HG03108 (cell line): ENCODE results near the gene CISD3.

Experiments
- ATAC-seq: cut with Tn5 transposase; IDR thresholded peaks from one replicate; pipeline ENCODE4 v1.9.1; 2021; ENCODE audit warnings: moderate library complexity; ENCODE audit not compliant: unreplicated experiment

The CISD3 gene, protein sequence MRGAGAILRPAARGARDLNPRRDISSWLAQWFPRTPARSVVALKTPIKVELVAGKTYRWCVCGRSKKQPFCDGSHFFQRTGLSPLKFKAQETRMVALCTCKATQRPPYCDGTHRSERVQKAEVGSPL

DNA sequence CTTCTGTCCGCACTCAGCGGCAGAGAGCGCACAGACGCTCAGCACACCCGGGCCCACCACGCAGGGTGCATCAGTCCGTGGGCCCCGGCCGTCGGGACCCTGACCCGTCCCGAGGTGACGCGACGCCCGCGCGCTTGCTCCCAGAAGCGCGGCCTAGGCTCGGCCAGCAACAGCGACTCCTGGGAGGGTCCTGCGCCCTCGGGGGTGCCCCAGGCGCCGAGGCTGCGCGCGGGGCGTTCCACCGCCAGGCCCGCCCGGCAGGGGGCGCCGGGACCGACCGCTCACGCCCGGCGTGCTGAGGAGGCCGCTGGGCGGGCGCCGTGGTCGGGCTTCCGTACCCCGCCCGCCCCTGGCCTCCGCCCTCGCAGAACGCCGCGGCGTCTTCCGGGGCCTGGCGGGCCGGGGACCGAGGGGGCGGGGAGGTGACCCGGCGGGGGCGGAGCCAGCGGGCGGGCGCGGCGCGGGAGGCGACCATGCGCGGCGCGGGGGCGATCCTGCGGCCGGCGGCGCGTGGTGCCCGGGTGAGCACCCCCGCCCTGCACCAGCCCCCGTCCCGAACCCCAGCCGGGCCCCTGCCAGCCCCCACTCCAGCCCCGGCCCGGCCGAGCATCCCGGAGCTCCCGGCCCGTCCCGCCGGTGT, at the start of gene CISD3:
CISD3 (plus strand) TSS at position 456 of the 640 bp plus-strand sequence; CDS start at position 474, 18 bp downstream.
- peak; percentile 73 for ATAC-seq

DNA sequence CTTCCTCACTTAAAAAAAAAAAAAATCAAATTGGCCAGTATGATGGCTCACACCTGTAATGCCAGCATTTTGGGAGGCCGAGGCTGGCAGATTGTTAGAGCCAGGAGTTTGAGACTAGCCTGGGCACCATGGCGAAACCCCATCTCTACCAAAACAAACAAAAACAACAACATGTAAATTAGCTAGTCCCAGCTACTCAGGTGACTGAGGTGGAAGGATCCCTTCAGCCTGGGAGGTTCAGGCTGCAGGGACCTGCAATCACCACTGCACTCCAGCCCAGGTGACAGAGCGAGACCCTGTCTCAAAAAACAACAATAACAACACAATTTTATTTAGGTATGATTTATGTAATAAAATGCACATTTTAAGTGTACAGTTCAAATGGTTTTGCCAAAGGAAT, 49.0 kb upstream of the CISD3 start:
- no peak for ATAC-seq

DNA sequence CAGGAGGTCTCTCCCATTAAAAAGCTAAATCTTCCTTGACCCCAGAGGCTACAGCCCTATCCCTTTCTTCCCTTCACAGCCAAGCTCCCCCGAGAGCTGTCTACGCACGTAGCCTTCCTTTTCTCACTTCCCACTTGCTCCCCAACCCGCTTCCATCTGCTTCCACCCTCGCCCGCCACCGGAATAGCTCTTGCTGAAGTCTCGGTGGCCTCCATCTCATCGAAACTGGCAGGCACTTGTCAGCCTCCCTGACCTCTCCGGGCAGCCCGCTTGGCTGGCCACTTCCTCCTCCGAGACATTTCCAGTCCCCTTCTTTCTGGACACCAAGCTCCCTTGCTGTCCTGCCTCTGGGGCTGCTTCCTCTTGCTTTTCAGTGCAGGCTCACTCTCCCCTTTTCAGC, 44.6 kb upstream of the CISD3 start:
- no peak for ATAC-seq

DNA sequence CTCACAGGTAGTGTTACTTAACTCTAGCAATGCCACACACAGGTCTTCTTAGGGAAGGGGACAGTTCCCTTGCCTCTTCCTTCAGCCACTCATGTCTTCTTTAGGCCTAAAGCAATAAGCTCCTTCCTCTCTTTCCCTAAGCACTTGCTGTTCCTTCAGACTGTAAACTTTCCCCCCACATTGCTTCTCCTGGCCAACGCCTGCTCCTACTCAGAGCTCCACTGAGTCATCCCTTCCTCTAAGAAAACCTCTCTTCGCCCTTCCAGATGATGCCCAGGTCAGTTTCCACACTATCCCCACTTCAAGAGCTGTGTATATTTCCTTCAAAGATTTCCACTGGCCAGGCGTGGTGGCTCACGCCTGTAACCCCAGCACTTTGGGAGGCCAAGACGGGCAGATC, 42.9 kb upstream of the CISD3 start:
- no peak for ATAC-seq

DNA sequence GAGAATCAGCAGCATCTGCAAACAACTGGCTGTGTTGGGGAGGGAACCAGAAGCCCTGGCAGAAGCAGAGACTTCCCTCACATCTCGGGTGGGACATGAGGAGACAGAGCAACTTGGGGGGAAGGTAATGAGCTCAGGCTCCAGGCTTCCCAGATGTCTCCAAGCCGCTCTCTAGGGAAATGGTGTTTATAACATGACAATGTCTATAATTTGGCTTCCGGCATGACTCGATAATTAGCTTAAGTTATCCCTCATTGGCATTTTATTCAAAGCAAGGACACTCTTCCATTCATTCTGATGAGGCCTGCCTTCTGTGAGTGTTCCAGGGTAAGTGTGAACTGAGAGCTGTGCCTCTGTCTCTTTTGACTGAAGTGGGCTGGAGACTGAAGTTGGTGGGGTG, 39.8 kb upstream of the CISD3 start:
- ATAC-seq: no peak

DNA sequence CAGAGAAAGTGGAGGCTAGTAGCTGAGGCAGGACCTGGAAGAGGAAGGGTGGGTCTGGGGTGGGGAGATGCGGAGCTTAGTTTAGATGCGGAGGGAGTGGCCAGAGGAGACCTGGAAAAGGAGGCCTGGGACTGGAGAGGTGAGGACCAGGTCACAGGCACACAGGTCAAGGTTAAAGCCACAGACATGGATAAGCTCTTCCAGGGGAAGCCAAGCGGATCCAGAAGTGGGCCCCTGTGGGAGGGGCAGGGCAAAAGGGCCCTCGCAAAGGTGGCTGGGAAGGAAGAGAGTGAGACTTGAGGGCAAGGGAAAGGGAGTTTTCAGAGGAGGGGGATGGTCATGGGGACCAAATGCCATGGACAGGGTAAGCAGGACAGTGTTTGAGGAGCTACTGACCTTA, 39.0 kb upstream of the CISD3 start:
- ATAC-seq: no peak

DNA sequence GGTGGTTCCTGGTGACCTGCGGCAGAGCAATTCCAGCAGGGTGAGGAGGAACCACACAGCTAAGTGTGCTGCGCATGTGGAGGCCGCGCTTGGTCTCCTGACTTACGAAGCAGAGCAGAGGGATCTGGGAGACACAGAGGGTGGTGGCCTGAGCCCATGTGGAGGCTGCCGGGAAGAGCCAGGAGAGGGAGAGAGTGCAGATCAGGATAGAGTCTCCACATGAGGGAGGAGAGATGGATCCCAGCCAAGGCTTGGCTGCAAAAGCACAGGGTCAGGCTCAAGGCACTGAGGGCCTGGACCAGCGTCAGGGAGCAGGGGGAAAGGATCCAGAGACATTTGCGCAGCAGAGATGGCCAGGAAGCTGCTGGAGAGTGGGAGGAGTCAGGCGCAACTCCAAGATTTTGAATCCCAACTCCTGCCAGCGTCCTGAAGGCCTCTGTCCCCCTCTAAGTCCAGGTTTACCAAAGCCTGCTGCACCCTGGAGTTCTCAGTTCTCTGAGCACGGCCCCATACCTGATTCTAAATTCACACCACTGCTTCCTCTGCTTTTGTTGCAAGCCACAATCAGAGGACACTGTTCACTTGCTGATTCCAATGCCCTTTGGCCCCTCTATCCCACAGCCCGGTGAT, 36.3 kb upstream of the CISD3 start:
- no peak for ATAC-seq

DNA sequence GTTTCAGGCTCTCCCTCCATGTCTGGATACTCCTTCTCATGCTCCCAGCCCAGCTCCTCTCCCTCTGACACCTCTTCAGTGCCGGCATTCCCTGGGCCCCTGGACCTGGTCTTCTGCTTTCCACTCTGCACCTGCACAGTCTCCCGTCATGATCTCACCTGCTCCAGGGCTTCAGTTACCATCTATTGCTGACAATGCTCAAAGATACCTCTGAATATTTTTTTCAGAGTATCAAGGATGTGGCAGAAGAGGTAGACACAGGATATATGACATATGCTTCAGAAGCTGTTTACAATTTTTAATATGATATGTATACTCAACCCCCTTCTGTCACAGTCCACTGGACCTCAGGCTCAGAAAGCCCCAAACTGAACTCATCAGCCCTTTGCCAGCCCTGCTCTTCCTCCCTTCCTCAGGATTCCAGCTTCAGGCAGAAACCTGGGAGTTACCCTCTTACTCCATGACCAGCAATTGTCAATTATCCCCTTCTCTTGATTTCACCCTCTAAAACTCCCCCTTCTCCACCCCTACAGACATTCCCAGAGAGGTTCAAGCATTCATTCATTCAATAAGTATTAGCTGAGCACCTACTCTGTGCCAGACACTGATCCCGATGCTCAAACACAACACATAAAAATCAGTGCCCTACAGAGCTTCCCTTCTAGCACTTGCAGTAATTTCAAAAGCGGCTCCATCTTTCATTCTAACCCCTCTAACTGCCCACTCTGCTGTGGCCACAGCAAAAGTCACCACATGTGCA, 32.9 kb upstream of the CISD3 start:
- ATAC-seq: no peak

DNA sequence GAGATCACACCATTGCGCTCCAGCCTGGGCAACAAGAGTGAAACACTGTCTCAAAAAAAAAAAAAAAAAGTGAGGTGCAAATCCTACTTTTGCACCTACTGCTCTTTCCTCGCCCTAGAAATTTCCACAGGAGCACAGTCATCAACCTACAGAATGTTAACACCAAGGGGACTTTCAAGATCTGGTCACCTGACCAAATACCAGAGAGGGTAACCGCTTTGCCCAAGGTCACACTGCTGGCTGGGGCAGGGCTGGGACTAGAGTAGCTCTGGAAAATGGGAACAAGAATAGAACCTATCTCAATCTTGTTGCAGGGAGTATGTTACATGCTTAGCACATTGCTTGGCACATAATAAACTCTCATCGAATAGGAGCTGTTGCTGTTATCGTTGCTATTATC, 31.4 kb upstream of the CISD3 start:
- no peak for ATAC-seq

DNA sequence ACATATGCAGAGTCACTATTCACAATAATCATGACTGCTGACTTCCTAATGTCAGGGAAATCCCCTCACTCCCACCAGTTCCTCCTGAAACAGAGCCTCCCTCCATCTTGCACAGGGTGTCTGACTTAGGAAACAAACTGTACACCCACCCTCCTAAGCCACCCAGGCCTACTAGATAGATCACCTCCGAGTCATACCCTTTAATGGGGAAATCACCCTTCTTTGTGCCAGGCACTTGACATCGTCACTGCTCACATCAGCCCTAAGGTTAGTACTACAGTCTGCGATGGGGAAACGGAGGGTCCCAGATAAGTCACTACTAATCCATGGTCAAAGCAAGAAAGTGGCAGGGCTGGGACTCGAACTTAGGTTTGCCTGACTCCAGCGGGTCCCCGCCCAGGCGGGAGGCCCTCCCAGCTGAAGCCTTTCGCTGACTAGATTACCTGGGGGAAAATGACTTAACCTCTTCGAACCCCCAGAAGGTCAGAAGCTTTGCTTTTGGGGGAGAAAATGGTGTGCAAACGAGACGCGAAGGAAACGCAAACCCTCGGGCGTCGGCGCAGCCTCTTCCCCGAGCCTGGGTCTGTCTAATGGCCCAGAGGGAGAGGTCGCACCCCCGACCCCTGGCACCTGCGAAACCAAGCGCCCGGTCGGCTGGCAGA, 28.5 kb upstream of the CISD3 start:
- no peak for ATAC-seq

DNA sequence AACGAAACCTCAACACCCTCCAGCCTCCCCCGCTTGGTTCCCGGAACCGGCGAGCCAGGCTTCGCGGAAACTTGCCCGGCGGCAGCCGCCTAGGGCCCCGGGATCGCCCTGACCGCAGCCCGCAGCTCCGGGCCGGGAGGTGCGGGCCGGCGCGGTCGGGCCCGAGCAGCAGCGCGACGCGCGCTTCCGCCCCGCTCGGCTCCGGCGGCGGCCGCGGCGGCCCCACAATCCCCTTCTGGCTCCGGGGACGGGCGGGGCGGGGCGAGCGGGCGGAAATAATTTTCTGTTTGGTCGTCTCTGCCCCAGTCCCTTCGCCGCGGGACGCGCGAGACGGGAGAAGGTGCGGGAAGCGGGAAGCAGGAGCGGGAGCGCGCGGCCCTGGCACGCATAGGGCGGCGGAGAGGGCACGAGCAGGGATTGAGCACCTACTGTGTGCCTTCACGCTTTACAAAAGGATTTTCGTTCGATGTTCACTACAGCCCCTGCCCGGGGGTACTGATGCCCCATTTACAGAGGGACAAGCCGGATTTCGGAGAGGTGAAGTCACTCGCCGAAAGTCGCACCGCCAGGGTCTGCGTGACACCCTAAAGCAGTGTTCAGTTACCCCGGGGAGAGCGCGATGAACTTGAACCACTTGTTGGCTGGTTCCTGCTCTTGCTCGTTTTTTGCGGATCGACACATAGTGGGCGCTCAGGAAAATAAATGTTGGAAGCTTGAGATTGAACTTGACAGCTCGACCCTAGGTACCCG, 27.8 kb upstream of the CISD3 start:
- no peak for ATAC-seq

DNA sequence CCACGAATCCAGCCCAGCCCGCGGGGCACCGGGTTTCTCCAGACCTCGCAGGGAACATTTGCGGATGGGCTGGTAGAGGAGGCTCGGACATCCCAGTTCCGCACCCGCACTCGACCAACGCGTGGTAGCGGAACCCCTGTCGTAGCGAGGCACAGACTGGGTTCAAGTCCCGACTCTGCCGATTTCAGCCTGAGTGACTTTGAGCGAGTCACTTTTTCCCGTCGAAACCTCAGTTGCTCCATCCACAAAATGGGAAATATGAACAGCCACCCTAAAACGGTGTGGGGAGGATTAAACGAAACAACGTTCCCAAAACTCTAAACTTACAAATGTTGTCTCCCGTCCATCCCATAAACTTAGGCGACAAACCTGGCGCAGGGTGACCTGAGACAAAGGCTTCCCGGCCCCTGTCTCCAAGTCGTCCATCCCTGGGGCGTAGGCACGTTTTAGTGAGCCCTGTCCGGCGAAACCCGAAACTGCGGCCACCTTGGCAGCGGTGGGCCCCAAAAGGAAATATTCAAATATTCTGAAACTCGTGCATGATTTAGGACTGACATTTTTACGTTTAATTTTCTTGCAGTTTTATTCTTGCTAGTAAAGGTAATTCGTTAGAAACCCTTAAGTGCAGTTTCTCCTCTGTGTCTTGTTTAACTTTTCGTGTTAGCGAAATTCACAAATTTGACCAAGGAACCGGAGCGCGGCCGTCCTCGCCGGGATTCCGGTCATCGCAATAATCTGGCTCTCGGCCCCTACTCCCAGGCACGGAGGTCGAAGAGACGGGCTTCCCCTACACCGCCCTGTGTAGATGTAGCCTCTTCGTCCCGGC, 27.0 kb upstream of the CISD3 start:
- no peak for ATAC-seq

DNA sequence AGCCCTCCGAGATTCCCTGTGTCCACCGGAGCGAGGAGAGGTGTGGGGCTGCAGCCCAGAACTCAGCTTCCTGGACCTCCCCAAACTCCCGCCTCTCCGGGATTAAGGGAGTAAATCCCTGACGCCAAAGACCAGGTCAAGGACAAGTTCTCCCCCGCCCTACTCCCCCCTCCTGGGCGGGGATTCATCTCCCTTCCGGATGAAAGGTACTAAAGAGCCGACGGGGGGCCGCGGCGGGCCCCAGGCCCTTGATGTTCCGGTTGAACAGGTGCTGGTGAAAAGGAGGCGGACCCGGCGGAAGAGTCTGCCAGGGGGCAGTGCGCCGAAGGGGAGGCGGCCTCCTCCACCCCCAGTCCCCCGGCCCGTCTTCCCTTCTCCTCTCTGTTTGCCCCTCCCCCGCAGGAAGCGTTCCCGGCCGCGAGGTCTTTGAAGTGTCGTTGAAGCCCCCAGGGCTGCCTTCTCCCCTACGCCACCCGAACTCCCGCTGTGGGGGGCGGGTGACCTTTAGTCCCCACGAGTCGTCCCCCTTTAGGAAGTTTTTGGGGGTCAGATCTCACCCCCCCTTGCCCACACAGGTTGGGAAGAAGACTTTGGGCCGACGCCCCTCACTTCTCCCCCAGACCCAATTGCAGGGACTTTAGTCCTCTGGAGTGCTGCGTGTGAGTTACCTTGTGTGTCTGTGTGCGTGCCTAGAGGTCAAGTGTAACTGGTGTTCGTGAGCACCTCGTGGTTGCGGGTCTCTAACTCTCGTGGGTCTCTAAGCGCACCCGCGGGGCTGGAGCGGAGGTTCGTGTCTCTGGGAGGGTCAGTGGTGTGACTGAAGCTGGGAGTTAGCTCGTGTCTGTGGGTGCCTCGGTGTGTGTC, 26.2 kb upstream of the CISD3 start:
- ATAC-seq: peak; percentile 24

DNA sequence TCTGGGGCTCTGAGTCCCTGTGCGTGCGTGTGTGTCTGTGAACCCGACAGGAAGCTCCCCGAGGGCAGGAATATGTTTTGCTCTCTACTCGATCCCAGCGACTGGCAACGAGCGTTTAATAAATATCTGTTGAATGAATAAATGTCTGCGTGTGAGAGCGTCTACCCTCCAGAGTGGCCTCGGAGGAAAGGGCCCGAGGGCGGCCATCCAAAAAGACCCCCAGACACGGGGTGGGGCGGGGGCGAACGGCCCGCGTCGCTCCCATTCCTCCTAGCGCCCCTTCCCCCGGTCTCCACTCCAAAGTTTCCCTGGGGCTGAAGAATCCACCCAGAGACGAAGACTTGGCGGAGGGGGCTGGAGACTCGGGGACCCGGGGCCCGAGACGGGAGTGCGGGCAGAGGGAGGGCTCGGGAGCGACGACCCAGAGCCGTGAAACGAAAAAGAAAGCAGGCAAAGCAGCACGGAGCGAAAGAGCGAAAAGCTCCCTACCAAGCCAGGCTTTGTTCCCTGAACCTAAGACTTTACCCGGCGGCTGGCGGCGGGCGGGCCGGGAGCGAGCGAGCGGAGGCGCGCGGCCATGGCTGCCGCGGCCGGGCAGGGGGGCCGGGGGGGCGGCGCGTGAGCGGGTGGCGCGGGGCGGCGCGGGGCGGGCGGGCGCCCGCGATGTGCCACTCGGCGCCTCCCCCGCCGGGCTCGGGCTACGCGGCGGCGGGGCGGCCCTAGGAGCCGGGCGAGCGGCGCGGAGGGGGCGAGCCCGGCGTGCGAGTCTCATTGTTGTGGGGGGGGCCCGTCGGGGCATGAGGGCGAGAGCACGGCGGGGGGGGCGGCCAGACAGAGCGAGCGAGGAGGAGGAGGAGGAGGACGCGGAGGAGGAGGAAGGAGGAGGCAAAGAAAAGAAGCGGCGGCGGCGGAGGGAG, 25.3 kb upstream of the CISD3 start, which contains the start of gene MLLT6:
MLLT6 (plus strand) TSS at position 668 of the 917 bp plus-strand sequence. CDS start 360 bp downstream, outside the sequence.
- no peak for ATAC-seq

DNA sequence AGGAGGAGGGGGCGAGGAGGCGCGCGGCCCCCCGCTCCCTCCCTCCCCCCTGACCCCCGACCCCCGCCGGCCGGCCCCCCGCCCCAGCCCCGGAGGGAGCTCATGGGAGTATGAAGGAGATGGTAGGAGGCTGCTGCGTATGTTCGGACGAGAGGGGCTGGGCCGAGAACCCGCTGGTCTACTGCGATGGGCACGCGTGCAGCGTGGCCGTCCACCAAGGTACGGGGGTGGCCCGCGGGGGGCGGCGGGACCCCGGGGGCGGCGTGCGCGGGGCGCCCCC, 24.7 kb upstream of the CISD3 start:
- no peak for ATAC-seq

DNA sequence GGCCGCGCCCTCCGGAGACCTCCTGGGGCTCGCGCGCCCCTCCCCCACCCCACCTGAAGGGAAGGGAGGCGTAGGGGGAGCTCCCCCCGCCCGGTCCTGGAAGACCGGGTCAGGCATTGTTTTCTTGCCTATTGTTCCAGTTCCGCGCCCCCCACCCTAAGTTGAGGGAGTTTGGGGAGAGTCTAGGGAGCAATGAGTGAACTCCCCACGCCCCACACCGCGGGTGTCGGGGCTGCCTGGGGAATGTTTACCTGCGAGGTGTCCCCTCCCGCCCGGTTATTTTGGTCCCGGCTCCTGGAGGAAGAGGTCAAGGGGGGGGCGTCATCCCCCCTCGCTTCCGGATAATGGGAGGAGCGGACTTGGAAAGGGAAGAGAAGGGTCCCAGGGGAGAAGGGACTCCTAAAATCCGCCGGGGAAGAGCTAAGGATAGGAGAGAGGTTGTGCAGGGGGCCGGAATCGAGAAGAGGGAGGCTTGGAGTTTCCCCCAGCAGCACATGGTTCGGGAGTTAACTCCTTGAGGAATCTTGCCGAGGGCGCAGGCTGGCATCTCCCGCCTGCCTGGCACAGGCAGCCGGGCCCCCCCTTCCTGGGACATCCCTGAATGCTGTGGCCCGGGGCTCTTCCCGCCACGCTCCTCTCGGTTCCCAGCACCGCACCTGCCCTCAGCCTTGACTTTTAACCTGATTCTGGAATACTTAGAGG, 24.2 kb upstream of the CISD3 start:
- no peak for ATAC-seq

DNA sequence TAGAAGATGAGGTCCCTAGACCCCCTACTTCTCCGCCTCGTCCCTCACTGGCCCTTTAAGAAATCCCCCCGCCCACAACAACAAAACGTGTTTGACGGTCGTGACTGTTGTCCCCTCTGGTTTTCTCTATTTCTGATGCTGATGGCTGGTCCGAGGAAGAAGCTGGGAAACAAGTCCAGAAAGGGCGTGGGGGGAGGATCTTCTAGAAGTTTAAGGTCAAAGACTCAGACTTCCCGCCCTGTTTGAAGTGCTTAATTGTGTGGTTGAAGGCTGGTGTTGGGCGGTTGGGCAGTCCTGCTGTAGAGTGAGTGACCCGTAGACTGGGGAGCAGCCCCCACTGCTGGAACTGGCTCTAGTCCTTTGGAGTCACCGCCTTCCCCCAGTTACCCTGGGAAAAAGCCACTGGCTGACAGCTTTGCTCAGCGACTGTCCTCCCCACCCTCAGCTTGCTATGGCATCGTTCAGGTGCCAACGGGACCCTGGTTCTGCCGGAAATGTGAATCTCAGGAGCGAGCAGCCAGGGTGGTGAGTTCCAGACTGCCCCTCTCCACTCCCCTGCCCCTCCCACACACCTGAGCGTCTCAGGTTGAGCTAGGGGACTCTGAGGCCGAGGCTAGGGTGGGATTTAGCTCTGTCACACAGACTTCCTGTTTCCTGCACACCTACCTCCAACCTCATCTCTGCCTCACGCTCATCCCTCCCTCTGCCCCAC, 23.5 kb upstream of the CISD3 start:
- ATAC-seq: no peak
